NB4 (cell line): ENCODE measurements around the gene RPS6KA2.

Experiments
- CTCF ChIP-seq: IDR thresholded peaks from one replicate; pipeline ENCODE4 v1.5.1; 2012; ENCODE audit warnings: low read depth, low read length
- POLR2A ChIP-seq: IDR thresholded peaks from 2 replicates; pipeline ENCODE4 v1.6.1; 2011; ENCODE audit warnings: mild to moderate bottlenecking; ENCODE audit not compliant: insufficient read length; ENCODE audit errors: extremely low read depth

- no peak for TF ChIP-seq POLR2A
- TF ChIP-seq CTCF = no peak
Measured at GRCh38 chr6:166419286-166419685, 207.8 kb downstream of the RPS6KA2 start.
